ENCODE data around the gene PPP1R7. TPM values are rescaled to one million over a fixed set of nuclear protein-coding genes. Genes with fewer than 3 reads are reported as not detected.

PPP1R7 gene
- total and polyA plus RNA-seq, 2 of the 4 experiments (the other 2 are of a cell fraction), result 60.8 to 70.0 TPM

GRCh38 chr2:241193271-241193670 lies 43.0 kb downstream of the PPP1R7 start:
- CTCF ChIA-PET, result no interaction called here
- Histone ChIP-seq H4K91ac (ENCODE audit: insufficient read depth, low read depth, low read length) (no peak overlapping the region), H2AK9ac (replicated peaks; ENCODE audit: low read depth, low read length, poor library complexity) (no peak overlapping the region), H3K79me1 (ENCODE audit: low read depth in 1 of 2, low read length in 2 of 2) (no peaks in the 10 kb centered on the region), H4K8ac (ENCODE audit: low read depth in 2 of 2, low read length in 2 of 2) (no peak overlapping the region), H4K20me1 (ENCODE audit: insufficient read depth, low read length) (no peaks in the 10 kb centered on the region; the same call in 1 of the 2 replicates), H2BK5ac (ENCODE audit: low read depth, low read length, poor library complexity, severe bottlenecking) (no peak overlapping the region), H3K9me1 (ENCODE audit: insufficient read depth, low read length) (no peaks in the 10 kb centered on the region), H2AFZ (replicated peaks; ENCODE audit: low read length, poor library complexity) (no peak overlapping the region), H3K4ac (ENCODE audit: low read depth, low read length) (no peak overlapping the region), H2AK5ac (ENCODE audit: low read depth, low read length) (no peak overlapping the region), H2BK120ac (ENCODE audit: low read depth, low read length) (no peak overlapping the region), H2BK15ac (ENCODE audit: low read depth, low read length) (no peak overlapping the region), H3K27ac (ENCODE audit: insufficient read depth, low read length) (no peak overlapping the region), H3K18ac (ENCODE audit: low read depth, low read length) (no peak overlapping the region), H4K5ac (ENCODE audit: low read depth, low read length) (no peak overlapping the region), H3K14ac (replicated peaks; ENCODE audit: low read depth, low read length) (no peak overlapping the region), H3K9me3 (ENCODE audit: control insufficient read depth, insufficient read depth, low read length) (no peaks in the 10 kb centered on the region), H3K56ac (ENCODE audit: extremely low read depth, insufficient read depth, low read length) (no peak overlapping the region), H3K4me1 (ENCODE audit: control insufficient read depth, insufficient read depth, low read length) (no peaks in the 10 kb centered on the region), H3K36me3 (ENCODE audit: control insufficient read depth, insufficient read depth, low read length) (no peaks in the 10 kb centered on the region), H3K23ac (ENCODE audit: low read depth, low read length) (no peak overlapping the region), H3K4me3 (ENCODE audit: insufficient read depth, low read depth, low read length) (no peak overlapping the region), H3K27me3 (ENCODE audit: control insufficient read depth, insufficient read depth, low read length) (peaks cover 20% of the 10 kb centered on the region), H3K9ac (ENCODE audit: low read depth, low read length) (no peak overlapping the region), H3K4me2 (ENCODE audit: low read depth, low read length) (no peak overlapping the region), H2BK20ac (ENCODE audit: low read depth, low read length) (no peak overlapping the region)
- intact Hi-C loops (cut with micrococcal nuclease), result no loop called here
- TF ChIP-seq FOS (IDR thresholded peaks at IDR 0.05; ENCODE audit: low read depth, low read length) (no peak), MXI1 (IDR thresholded peaks at IDR 0.05; ENCODE audit: borderline replicate concordance, low read depth, low read length) (no peak), BHLHE40 (IDR thresholded peaks at IDR 0.05; ENCODE audit: low read depth, low read length) (no peak), CTCF (conservative IDR thresholded peaks at IDR 0.05; ENCODE audit: low read depth, low read length) (no peak)
- ATAC-seq (ENCODE audit: low read depth) (no peak), DNase-seq (no peak)
- dilution Hi-C loops (cut with HindIII; ENCODE audit: low sequenced_read_pairs, unreplicated experiment), result no loop called here
- no TSS peak for BruUV-seq (replicated peaks)
- WGBS, 2 experiments (ENCODE audit: extremely low coverage in 2 of 2, insufficient read length in 1 of 2), result 100% methylated on average over 1 of the region's 8 CpGs; no CpG with 5 or more reads in 1 of the 2 experiments
- in situ Hi-C loops (cut with MboI; ENCODE audit: low sequenced_read_pairs), result no loop called here
- POLR2A ChIA-PET (ENCODE audit: unreplicated experiment), result no interaction called here

All from IMR-90 (cell line).